GM18858 (cell line): ENCODE measurements around the gene CEP44.
A peak's percentile ranks its signal among the peaks of the same experiment; 100 is the strongest.

Experiments used
- ATAC-seq: cut with Tn5 transposase; IDR thresholded peaks from one replicate; pipeline ENCODE4 v1.9.1; 2021; ENCODE audit not compliant: unreplicated experiment

Gene CEP44

GRCh38 chr4:174283507-174284471, at the start of gene CEP44, which contains the start of gene FBXO8:
Gene CEP44, plus strand, starts transcription at chr4:174283911. Its CDS starts 15,211 bp downstream, at chr4:174299122.
Gene FBXO8, minus strand, starts transcription at chr4:174283667. Its CDS starts 20,575 bp downstream, at chr4:174263092.
- ATAC-seq, result peak; percentile 38

- ATAC-seq, result no peak
Observed at GRCh38 chr4:174236359-174236758, 47.4 kb upstream of the CEP44 start.

- peak; percentile 41 for ATAC-seq
Observed at GRCh38 chr4:174241162-174241561, 42.5 kb upstream of the CEP44 start.

GRCh38 chr4:174244441-174244840, 39.3 kb upstream of the CEP44 start:
- no peak for ATAC-seq

- no peak for ATAC-seq
Observed at GRCh38 chr4:174245714-174246113, 38.0 kb upstream of the CEP44 start.

GRCh38 chr4:174248407-174248806, 35.3 kb upstream of the CEP44 start:
- ATAC-seq, result no peak

- no peak for ATAC-seq
Observed at GRCh38 chr4:174252412-174252811, 31.3 kb upstream of the CEP44 start.

- no peak for ATAC-seq
Observed at GRCh38 chr4:174254613-174255012, 29.1 kb upstream of the CEP44 start.

- no peak for ATAC-seq
Observed at GRCh38 chr4:174255374-174255773, 28.3 kb upstream of the CEP44 start.

- no peak for ATAC-seq
Observed at GRCh38 chr4:174255786-174256185, 27.9 kb upstream of the CEP44 start.

- ATAC-seq, result no peak
Observed at GRCh38 chr4:174256277-174256713, 27.4 kb upstream of the CEP44 start.

GRCh38 chr4:174259580-174259979, 24.1 kb upstream of the CEP44 start:
- ATAC-seq, result no peak

- ATAC-seq, result no peak
Observed at GRCh38 chr4:174260099-174260498, 23.6 kb upstream of the CEP44 start.

GRCh38 chr4:174261432-174261831, 22.3 kb upstream of the CEP44 start:
- peak; percentile 37 for ATAC-seq

- no peak for ATAC-seq
Observed at GRCh38 chr4:174262624-174263444, 20.9 kb upstream of the CEP44 start.

- ATAC-seq, result no peak
Observed at GRCh38 chr4:174263445-174263736, 20.3 kb upstream of the CEP44 start.

GRCh38 chr4:174265916-174266315, 17.8 kb upstream of the CEP44 start:
- ATAC-seq, result no peak

GRCh38 chr4:174266416-174266815, 17.3 kb upstream of the CEP44 start:
- no peak for ATAC-seq

GRCh38 chr4:174273930-174274329, 9.8 kb upstream of the CEP44 start:
- ATAC-seq, result no peak

GRCh38 chr4:174274436-174274835, 9.3 kb upstream of the CEP44 start:
- no peak for ATAC-seq

GRCh38 chr4:174275101-174275500, 8.6 kb upstream of the CEP44 start:
- ATAC-seq, result no peak

GRCh38 chr4:174277433-174277832, 6.3 kb upstream of the CEP44 start:
- no peak for ATAC-seq
